22Rv1 (cell line): ENCODE data around the gene CARD9.
A peak's percentile ranks its signal among the peaks of the same experiment; 100 is the strongest.
"Not testable (repeated sequence)": the region's sequence is repeated elsewhere in the genome, so short reads cannot be mapped to it uniquely, and the experiment has no call there.

Source experiments
- H3K27ac ChIP-seq: fragments of 450-650 bp; 2 replicates; pipeline ENCODE4 v1.5.1; 2017
- CTCF ChIP-seq: fragments of 450-650 bp; IDR thresholded peaks from 2 replicates; pipeline ENCODE4 v1.5.1; 2017; ENCODE audit warnings: mild to moderate bottlenecking
- ZFX ChIP-seq: fragments of 450-650 bp; IDR thresholded peaks from 2 replicates; pipeline ENCODE4 v1.6.1; 2017; ENCODE audit warnings: antibody characterized with exemption, borderline replicate concordance

The CARD9 gene

GRCh38 chr9:136412962-136413361, 39.5 kb upstream of the CARD9 start:
- H3K27ac ChIP-seq: no peak overlapping the region
- TF ChIP-seq CTCF (no peak), ZFX (no peak)

GRCh38 chr9:136411378-136411777, 37.9 kb upstream of the CARD9 start:
- H3K27ac ChIP-seq: peak overlapping the region; percentile 70; the same call in 1 of the 2 replicates
- TF ChIP-seq CTCF (no peak), ZFX (no peak)

- TF ChIP-seq CTCF: no peak
- no peak for TF ChIP-seq ZFX
- H3K27ac ChIP-seq: peak within 1 kb of the TSS; percentile 70
Observed at GRCh38 chr9:136410500-136411287, 37.2 kb upstream of the CARD9 start, which contains the start of the genes ENTR1 and PMPCA. Gene ENTR1 (minus strand): TSS chr9:136410614. CDS start chr9:136410397, 217 bp downstream. Gene PMPCA (plus strand): TSS chr9:136410658. CDS start chr9:136410669, 11 bp downstream.

- no peak for TF ChIP-seq ZFX
- no peak for TF ChIP-seq CTCF
- peak overlapping the region; percentile 70 for H3K27ac ChIP-seq
Observed at GRCh38 chr9:136409557-136410455, 36.3 kb upstream of the CARD9 start.

GRCh38 chr9:136407911-136408310, 34.4 kb upstream of the CARD9 start:
- TF ChIP-seq ZFX (no peak), CTCF (no peak)
- H3K27ac ChIP-seq: no peak overlapping the region

GRCh38 chr9:136407061-136407460, 33.6 kb upstream of the CARD9 start:
- H3K27ac ChIP-seq: not testable (repeated sequence)

- not testable (repeated sequence) for H3K27ac ChIP-seq
Observed at GRCh38 chr9:136405904-136406303, 32.4 kb upstream of the CARD9 start.

- H3K27ac ChIP-seq: no peak overlapping the region
- TF ChIP-seq ZFX (no peak), CTCF (no peak)
Observed at GRCh38 chr9:136405481-136405880, 32.0 kb upstream of the CARD9 start.
